Thyroid gland (tissue), 4 donors: ENCODE data around the gene PRDM11. TPM values are rescaled to one million over a fixed set of nuclear protein-coding genes. Genes with fewer than 3 reads are reported as not detected.
"Not testable (repeated sequence)": the region's sequence is repeated elsewhere in the genome, so short reads cannot be mapped to it uniquely, and the experiment has no call there.

ENCODE experiments used
- DNase-seq, 2 donors: peaks; one replicate each; pipeline ENCODE4 v3.0.0-alpha.2; 2019
- H3K27ac ChIP-seq, 3 donors: fragments of 200-600 bp; sonication (generic); 1 replicate in 2 of 3; 2 replicates in 1 of 3; pipeline ENCODE4 v1.5.1; 2016 to 2019; ENCODE audit warnings: mild to moderate bottlenecking in 1 of 3, moderate library complexity in 1 of 3
- H3K27me3 ChIP-seq: fragments of 200-600 bp; sonication (generic); one replicate; pipeline ENCODE4 v1.5.1; 2019
- H3K36me3 ChIP-seq, 2 donors: fragments of 200-600 bp; sonication (generic); one replicate each; pipeline ENCODE4 v1.5.1; 2016 to 2019
- H3K4me1 ChIP-seq, 2 donors: fragments of 200-600 bp; sonication (generic); one replicate each; pipeline ENCODE4 v1.5.1; 2017 to 2019
- H3K4me3 ChIP-seq, 3 donors: fragments of 200-600 bp; sonication (generic); replicated peaks in 1 of 3; 1 replicate in 2 of 3; 2 replicates in 1 of 3; pipeline ENCODE4 v1.5.1; 2016; ENCODE audit warnings: mild to moderate bottlenecking in 1 of 3
- H3K9me3 ChIP-seq: fragments of 200-600 bp; sonication (generic); one replicate; pipeline ENCODE4 v1.5.1; 2017
- POLR2A ChIP-seq, 2 donors: fragments of 450-650 bp; IDR thresholded peaks; one replicate each; pipeline ENCODE4 v1.6.1; 2017; ENCODE audit warnings: antibody characterized with exemption in 2 of 2, mild to moderate bottlenecking in 2 of 2, moderate library complexity in 1 of 2
- WGBS, 2 donors: methylation state at CpG; one replicate each; pipeline ENCODE4 v1.1.5; 2017; 5-methylcytosine and 5-hydroxymethylcytosine counted together
- intact Hi-C: fragments of 100-400 bp; cut with DNase I; formaldehyde crosslinking; loops from one replicate; pipeline ENCODE4 v1.15.1; 2023
- total RNA-seq, 4 donors: library from RNA; depleted of rRNA; stranded (reverse); fragments of >200 nt; gene quantifications; one replicate each; pipeline ENCODE4 v1.2.3, GENCODE V29; 2016
- TF ChIP-seq, protein P1 (sequence below), 6 experiments: fragments of 200-600 bp in 3 of 6; fragments of 450-650 bp in 3 of 6; sonication (generic) in 3 of 6; IDR thresholded peaks; one replicate each; pipeline ENCODE4 v1.5.1; 2016 to 2019; ENCODE audit warnings: antibody characterized with exemption in 6 of 6, mild to moderate bottlenecking in 2 of 6, inconsistent platforms in 1 of 6, moderate library complexity in 1 of 6

Gene PRDM11
- total RNA-seq, 4 donors from 2014 or later: 8.6 to 53.3 (median 31.0) TPM

DNA sequence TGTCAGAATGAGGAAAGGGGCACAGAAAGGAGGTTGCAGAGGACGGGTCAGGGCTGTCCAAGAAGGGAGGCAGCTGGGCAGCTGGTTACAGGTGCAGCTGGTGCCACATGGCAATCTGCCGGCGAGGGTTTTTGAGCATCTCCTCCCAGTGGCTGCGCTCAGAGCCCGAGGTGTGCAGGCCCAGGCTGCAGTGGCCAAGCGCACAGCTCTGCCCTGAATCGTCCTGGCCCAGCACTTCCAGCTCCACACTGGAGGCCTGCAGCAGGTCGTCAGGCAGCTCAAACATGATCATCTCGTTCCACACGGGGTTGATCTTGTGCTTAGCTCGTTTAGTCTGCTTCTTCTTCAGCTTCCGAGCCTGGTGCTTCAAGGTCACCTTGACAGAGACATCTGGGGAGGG lies 97.5 kb downstream of the PRDM11 start:
- Histone ChIP-seq H3K9me3 (no peaks in the 10 kb centered on the region), H3K27me3 (no peaks in the 10 kb centered on the region), H3K27ac (no peak overlapping the region), H3K36me3 (no peaks in the 10 kb centered on the region), H3K4me1 (no peaks in the 10 kb centered on the region), H3K4me3 (no peak overlapping the region)
- WGBS, 2 donors: 81 to 87% methylated on average over 11 to 12 of the region's 12 CpGs
- intact Hi-C loops: no loop called here
- TF ChIP-seq, protein P1, sequence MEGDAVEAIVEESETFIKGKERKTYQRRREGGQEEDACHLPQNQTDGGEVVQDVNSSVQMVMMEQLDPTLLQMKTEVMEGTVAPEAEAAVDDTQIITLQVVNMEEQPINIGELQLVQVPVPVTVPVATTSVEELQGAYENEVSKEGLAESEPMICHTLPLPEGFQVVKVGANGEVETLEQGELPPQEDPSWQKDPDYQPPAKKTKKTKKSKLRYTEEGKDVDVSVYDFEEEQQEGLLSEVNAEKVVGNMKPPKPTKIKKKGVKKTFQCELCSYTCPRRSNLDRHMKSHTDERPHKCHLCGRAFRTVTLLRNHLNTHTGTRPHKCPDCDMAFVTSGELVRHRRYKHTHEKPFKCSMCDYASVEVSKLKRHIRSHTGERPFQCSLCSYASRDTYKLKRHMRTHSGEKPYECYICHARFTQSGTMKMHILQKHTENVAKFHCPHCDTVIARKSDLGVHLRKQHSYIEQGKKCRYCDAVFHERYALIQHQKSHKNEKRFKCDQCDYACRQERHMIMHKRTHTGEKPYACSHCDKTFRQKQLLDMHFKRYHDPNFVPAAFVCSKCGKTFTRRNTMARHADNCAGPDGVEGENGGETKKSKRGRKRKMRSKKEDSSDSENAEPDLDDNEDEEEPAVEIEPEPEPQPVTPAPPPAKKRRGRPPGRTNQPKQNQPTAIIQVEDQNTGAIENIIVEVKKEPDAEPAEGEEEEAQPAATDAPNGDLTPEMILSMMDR (IDR thresholded peaks at IDR 0.05): no peak
- TF ChIP-seq POLR2A (IDR thresholded peaks at IDR 0.05): no peak
- DNase-seq: no peak

DNA sequence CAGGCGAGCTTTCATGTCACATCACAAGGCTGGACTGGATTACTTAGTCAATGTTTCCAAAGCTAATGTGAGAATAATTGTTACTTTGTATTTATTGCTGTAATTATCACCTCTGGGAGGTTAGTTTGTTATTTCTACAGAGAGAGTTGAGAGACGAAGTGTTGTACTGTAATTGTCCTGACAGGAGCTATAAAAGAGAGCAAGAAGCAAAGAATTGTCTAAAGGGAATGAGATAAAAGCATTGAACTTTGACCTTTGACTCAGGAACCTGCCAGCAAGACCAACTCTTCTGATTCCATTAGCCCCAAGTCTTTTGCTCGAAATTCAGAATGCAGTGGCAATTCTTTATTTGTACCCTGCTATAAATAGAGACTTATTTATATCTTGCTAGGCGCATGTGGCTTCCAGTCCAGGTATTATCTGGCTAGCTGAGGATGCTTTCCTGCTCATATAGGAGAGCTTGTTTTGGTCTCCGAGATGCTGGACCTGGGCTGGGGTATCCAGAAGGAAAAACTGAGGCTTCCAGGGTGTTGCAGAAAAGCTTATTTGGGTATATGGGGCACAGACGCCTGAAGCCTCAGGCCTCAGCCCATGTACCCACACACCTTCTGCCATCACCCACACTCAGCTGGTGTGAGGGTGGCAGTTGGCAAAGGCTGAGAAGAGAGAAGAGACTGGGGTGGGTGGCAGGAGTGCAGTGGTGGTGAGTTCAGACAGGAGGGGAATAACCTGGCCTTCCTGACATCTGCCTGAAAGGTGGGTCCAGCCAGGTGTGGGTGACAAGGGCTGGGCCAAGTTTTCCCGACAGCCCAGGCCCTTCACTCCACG lies 99.0 kb downstream of the PRDM11 start:
- H3K36me3 ChIP-seq: no peaks in the 10 kb centered on the region
- DNase-seq: no peak
- no peaks in the 10 kb centered on the region for H3K9me3 ChIP-seq
- 91 to 96% methylated on average over 8 of the region's 8 CpGs for WGBS, 2 donors
- no peak overlapping the region for H3K4me3 ChIP-seq
- TF ChIP-seq POLR2A (IDR thresholded peaks at IDR 0.05): no peak
- no peaks in the 10 kb centered on the region for H3K4me1 ChIP-seq
- no peaks in the 10 kb centered on the region for H3K27me3 ChIP-seq
- H3K27ac ChIP-seq: no peak overlapping the region
- intact Hi-C loops: no loop called here

DNA sequence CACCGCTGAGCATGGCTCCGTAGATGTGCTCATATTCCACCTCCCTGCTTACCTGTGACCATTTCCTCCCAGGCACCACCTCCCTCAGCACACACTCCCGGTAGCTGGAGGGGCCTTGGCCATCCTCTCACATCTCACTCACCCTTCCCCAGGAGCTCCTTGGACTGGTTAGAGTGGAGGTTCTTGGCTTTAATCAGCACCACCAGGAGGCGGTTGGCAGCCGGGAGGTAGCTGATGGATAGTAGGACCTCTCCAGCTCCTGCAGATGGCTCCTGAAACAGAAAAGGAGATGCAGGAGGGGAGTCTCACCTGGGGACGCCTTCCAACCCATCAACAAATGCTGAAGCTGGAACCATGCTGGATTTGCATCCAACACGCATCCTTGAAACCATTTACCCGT lies 99.8 kb downstream of the PRDM11 start:
- Histone ChIP-seq H3K4me3 (no peak overlapping the region), H3K27me3 (no peaks in the 10 kb centered on the region), H3K4me1 (no peaks in the 10 kb centered on the region), H3K9me3 (no peaks in the 10 kb centered on the region), H3K36me3 (no peaks in the 10 kb centered on the region), H3K27ac (no peak overlapping the region)
- no peak for DNase-seq
- TF ChIP-seq, protein P1 (IDR thresholded peaks at IDR 0.05): no peak
- TF ChIP-seq POLR2A (IDR thresholded peaks at IDR 0.05): no peak
- intact Hi-C loops: no loop called here
- WGBS, 2 donors: 95% methylated on average over 8 of the region's 8 CpGs

DNA sequence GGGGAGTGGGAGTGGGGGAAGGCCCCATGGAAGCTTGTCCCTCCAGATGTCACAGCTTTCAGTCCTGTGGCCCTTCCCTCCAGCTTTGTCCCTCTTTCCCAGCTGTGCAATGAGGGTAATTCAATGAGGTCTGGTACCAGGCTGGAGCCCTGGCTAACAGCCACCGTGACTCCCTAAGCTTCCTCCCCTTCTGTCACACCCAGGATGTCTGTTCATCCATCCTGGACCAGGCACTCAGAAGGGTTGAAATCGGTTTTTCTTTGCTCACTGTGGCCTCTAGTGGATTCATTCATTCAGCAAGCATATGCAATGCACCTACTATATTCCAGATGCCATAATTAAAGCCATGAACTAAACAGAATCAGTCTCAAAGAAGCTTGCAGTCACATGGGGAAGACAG lies 101.0 kb downstream of the PRDM11 start:
- H3K4me3 ChIP-seq: no peak overlapping the region
- no peaks in the 10 kb centered on the region for H3K9me3 ChIP-seq
- TF ChIP-seq, protein P1 (IDR thresholded peaks at IDR 0.05): no peak
- no peak for TF ChIP-seq POLR2A (IDR thresholded peaks at IDR 0.05)
- DNase-seq: no peak
- intact Hi-C loops: no loop called here
- H3K4me1 ChIP-seq: no peaks in the 10 kb centered on the region
- 47 to 68% methylated on average over 2 of the region's 2 CpGs for WGBS, 2 donors
- H3K27ac ChIP-seq: no peak overlapping the region
- H3K36me3 ChIP-seq: no peaks in the 10 kb centered on the region
- no peaks in the 10 kb centered on the region for H3K27me3 ChIP-seq

DNA sequence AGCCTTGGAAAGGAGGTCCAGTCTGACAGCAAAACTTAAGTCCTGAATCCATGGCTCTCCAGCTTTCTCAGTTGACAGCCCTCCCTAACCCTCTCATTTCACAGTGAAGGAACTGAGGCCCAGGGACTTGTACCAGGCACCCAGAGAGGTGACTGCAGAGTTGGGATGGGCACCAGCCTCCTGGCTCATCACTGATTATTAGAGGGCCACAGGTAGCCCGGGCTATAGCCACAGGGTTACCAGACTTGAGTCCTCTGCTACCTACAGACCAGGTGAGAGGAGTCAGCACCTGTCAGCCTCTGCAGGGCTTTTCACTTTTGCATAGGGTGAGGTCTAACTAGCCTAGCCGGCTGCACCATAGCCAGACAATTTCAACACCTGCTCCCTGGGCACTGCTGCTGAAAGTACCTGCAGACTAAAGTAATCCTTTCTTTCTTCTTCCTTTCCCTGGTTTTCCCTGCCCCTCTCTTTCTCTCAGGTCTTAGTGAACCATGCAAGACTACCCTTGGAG lies 102.1 kb downstream of the PRDM11 start:
- Histone ChIP-seq H3K4me1 (no peaks in the 10 kb centered on the region), H3K4me3 (no peak overlapping the region), H3K27me3 (no peaks in the 10 kb centered on the region), H3K27ac (no peak overlapping the region), H3K36me3 (no peaks in the 10 kb centered on the region), H3K9me3 (no peaks in the 10 kb centered on the region)
- DNase-seq: no peak
- WGBS, 2 donors: 88 to 93% methylated on average over 2 of the region's 2 CpGs
- TF ChIP-seq, protein P1 (IDR thresholded peaks at IDR 0.05): no peak
- TF ChIP-seq POLR2A (IDR thresholded peaks at IDR 0.05): no peak
- intact Hi-C loops: no loop called here

DNA sequence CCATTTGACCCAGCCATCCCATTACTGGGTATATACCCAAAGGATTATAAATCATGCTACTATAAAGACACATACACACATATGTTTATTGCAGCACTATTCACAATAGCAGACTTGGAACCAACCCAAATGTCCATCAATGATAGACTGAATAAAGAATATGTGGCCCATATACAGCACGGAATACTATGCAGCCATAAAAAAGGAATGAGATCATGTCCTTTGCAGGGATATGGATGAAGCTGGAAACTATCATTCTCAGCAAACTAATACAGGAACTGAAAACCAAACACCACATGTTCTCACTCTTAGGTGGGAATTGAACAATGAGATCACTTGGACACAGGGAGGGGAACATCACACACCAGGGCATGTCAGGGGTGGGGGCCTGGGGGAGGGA lies 102.9 kb downstream of the PRDM11 start:
- 88 to 89% methylated on average over 1 of the region's 1 CpG for WGBS, 2 donors
- DNase-seq, intact Hi-C loops, H3K4me3 ChIP-seq, H3K9me3 ChIP-seq, H3K27ac ChIP-seq, H3K27me3 ChIP-seq, H3K36me3 ChIP-seq, H3K4me1 ChIP-seq: not testable (repeated sequence)
